SK-N-SH (cell line): ENCODE results near the gene ACSL1. TPM values are rescaled to one million over a fixed set of nuclear protein-coding genes. Genes with fewer than 3 reads are reported as not detected.

Experiments
- CTCF ChIA-PET: fragments of 300-600, 350-600 bp; formaldehyde crosslinking; extraction: SDS; loops from one replicate; lab custom pipeline; 2021; lab: Yijun Ruan, JAX
- POLR2A ChIA-PET: fragments of 350-600 bp; sonication (Branson Sonifier 250); formaldehyde crosslinking; extraction: SDS; loops from one replicate; lab custom pipeline; 2020; ENCODE audit warnings: antibody characterized with exemption, inconsistent platforms; lab: Yijun Ruan, JAX
- DNase-seq: peaks from one replicate; pipeline ENCODE4 v3.0.0; 2012
- H2AFZ ChIP-seq: fragments of 200-600 bp; sonication (generic); 2 replicates; pipeline ENCODE4 v1.8.1; 2016; ENCODE audit warnings: antibody characterized with exemption, mild to moderate bottlenecking, low read depth
- H3F3A ChIP-seq: fragments of 200-600 bp; sonication (generic); replicated peaks from 2 replicates; pipeline ENCODE3; 2016; ENCODE audit warnings: antibody characterized with exemption, mild to moderate bottlenecking; ENCODE audit not compliant: insufficient read depth
- H3K27ac ChIP-seq, 2 experiments: fragments of 200-500 bp in 1 of 2; fragments of 200-600 bp in 1 of 2; sonication (Bioruptor generic) in 1 of 2; sonication (generic), shearing (Covaris generic) in 1 of 2; 2 replicates each; pipeline versions ENCODE4 v1.5.1 to v1.6.1; 2014 to 2016; ENCODE audit warnings: low read depth in 2 of 2, inconsistent platforms in 1 of 2, low read length in 1 of 2, mild to moderate bottlenecking in 1 of 2, mixed read lengths in 1 of 2
- H3K27me3 ChIP-seq: fragments of 200-600 bp; sonication (generic), shearing (Covaris generic); 2 replicates; pipeline ENCODE4 v1.6.1; 2016; ENCODE audit warnings: mixed run types; ENCODE audit not compliant: insufficient read depth
- H3K36me3 ChIP-seq, 2 experiments: fragments of 200-500 bp in 1 of 2; fragments of 200-600 bp in 1 of 2; sonication (Bioruptor generic) in 1 of 2; sonication (generic) in 1 of 2; replicated peaks in 1 of 2; 2 replicates each; pipeline versions ENCODE3 to v1.5.1; 2014 to 2016; ENCODE audit warnings: low read length in 1 of 2, mild to moderate bottlenecking in 1 of 2; ENCODE audit not compliant: insufficient read depth in 2 of 2, control insufficient read depth in 1 of 2
- H3K4me1 ChIP-seq, 2 experiments: fragments of 200-500 bp in 1 of 2; fragments of 200-600 bp in 1 of 2; sonication (Bioruptor generic) in 1 of 2; sonication (generic), shearing (Covaris generic) in 1 of 2; 2 replicates each; pipeline versions ENCODE4 v1.5.1 to v1.6.1; 2014 to 2016; ENCODE audit warnings: low read depth in 1 of 2, low read length in 1 of 2, mixed run types in 1 of 2; ENCODE audit not compliant: insufficient read depth in 2 of 2, control insufficient read depth in 1 of 2
- H3K4me2 ChIP-seq: fragments of 200-600 bp; sonication (generic), shearing (Covaris generic); 2 replicates; pipeline ENCODE4 v1.6.1; 2017; ENCODE audit warnings: mixed run types
- H3K4me3 ChIP-seq, 2 experiments: fragments of 200-500 bp in 1 of 2; fragments of 200-600 bp in 1 of 2; sonication (Bioruptor generic) in 1 of 2; sonication (generic), shearing (Covaris generic) in 1 of 2; 2 replicates each; pipeline versions ENCODE4 v1.5.1 to v1.8.1; 2014 to 2016; ENCODE audit warnings: low read depth in 2 of 2, inconsistent platforms in 1 of 2, low read length in 1 of 2, mild to moderate bottlenecking in 1 of 2, mixed read lengths in 1 of 2, moderate library complexity in 1 of 2
- H3K79me2 ChIP-seq: fragments of 200-600 bp; sonication (generic); 2 replicates; pipeline ENCODE4 v1.8.1; 2017; ENCODE audit warnings: mild to moderate bottlenecking; ENCODE audit not compliant: insufficient read depth
- H3K9ac ChIP-seq: fragments of 200-600 bp; sonication (generic); 2 replicates; pipeline ENCODE4 v1.6.1; 2017; ENCODE audit warnings: mixed run types
- H3K9me2 ChIP-seq: fragments of 200-600 bp; sonication (generic); 2 replicates; pipeline ENCODE4 v1.6.1; 2017; ENCODE audit warnings: mixed run types
- H3K9me3 ChIP-seq: fragments of 200-600 bp; sonication (generic); 2 replicates; pipeline ENCODE4 v1.6.1; 2017; ENCODE audit warnings: mixed run types, mild to moderate bottlenecking, moderate library complexity
- H4K20me1 ChIP-seq: fragments of 200-600 bp; sonication (generic); 2 replicates; pipeline ENCODE4 v1.6.1; 2017; ENCODE audit warnings: mild to moderate bottlenecking, mixed run types; ENCODE audit not compliant: insufficient read depth
- CTCF ChIP-seq: fragments of 200-600 bp; sonication (generic); IDR thresholded peaks from 2 replicates; pipeline ENCODE4 v1.6.1; 2017; ENCODE audit warnings: antibody characterized with exemption, mild to moderate bottlenecking, moderate library complexity
- ELF1 ChIP-seq: IDR thresholded peaks from 2 replicates; pipeline ENCODE4 v1.4.0; 2012
- IRF3 ChIP-seq: fragments of 150-350 bp; IDR thresholded peaks from 2 replicates; pipeline ENCODE4 v1.6.1; 2016; ENCODE audit warnings: mild to moderate bottlenecking, low read depth, low read length
- MEF2A ChIP-seq: IDR thresholded peaks from 2 replicates; pipeline ENCODE4 v1.4.0; 2012; ENCODE audit warnings: low read depth, borderline replicate concordance
- MXI1 ChIP-seq: IDR thresholded peaks from 2 replicates; pipeline ENCODE4 v1.6.1; 2012; ENCODE audit warnings: mild to moderate bottlenecking, low read depth, low read length, improper control_type of control experiment
- PBX3 ChIP-seq: IDR thresholded peaks from 2 replicates; pipeline ENCODE4; 2012
- RAD21 ChIP-seq: IDR thresholded peaks from 2 replicates; pipeline ENCODE4 v1.6.1; 2012; ENCODE audit warnings: mild to moderate bottlenecking, low read length
- RCOR1 ChIP-seq: fragments of 150-350 bp; IDR thresholded peaks from 2 replicates; pipeline ENCODE4 v1.6.1; 2017; ENCODE audit warnings: antibody characterized with exemption, low read length
- RFX5 ChIP-seq: IDR thresholded peaks from 2 replicates; pipeline ENCODE4 v1.6.1; 2012; ENCODE audit warnings: mild to moderate bottlenecking, improper control_type of control experiment, low read length
- SMC3 ChIP-seq: IDR thresholded peaks from 2 replicates; pipeline ENCODE4 v1.6.1; 2012; ENCODE audit warnings: low read depth, low read length, improper control_type of control experiment
- TAF1 ChIP-seq: IDR thresholded peaks from 2 replicates; pipeline ENCODE4 v1.6.1; 2012; ENCODE audit warnings: low read depth, mild to moderate bottlenecking, low read length, moderate library complexity, borderline replicate concordance
- USF1 ChIP-seq: IDR thresholded peaks from 2 replicates; pipeline ENCODE4 v1.4.0; 2012; ENCODE audit warnings: low read depth, borderline replicate concordance
- YY1 ChIP-seq: IDR thresholded peaks from 2 replicates; pipeline ENCODE4 v1.4.0; 2012; ENCODE audit warnings: low read depth, mild to moderate bottlenecking
- ZBTB33 ChIP-seq: IDR thresholded peaks from 2 replicates; pipeline ENCODE4 v1.4.0; 2012; ENCODE audit warnings: low read depth, borderline replicate concordance
- WGBS: methylation state at CpG from one replicate; pipeline ENCODE4 v1.1.6; 2017; ENCODE audit warnings: low lambda C conversion rate; 5-methylcytosine and 5-hydroxymethylcytosine counted together
- polyA plus RNA-seq, 3 experiments: library from polyadenylated mRNA; depleted of rRNA; stranded (reverse); fragments of >200 nt; gene quantifications; 2 replicates each; pipeline ENCODE4 v1.2.3, GENCODE V29; 2012
- TF ChIP-seq, protein P1 (sequence below): fragments of 150-350 bp; IDR thresholded peaks from 2 replicates; pipeline ENCODE4 v1.6.1; 2017; ENCODE audit warnings: antibody characterized with exemption, low read length, low read depth, borderline replicate concordance
- TF ChIP-seq, protein P2 (sequence below): IDR thresholded peaks from 2 replicates; pipeline ENCODE4 v1.4.0; 2012; ENCODE audit warnings: low read depth

Gene ACSL1
- polyA plus RNA-seq, 1 of the 3 experiments (the other 2 are of a cell fraction): 7.9 TPM

- TF ChIP-seq MEF2A (no peak), PBX3 (no peak), YY1 (no peak), RAD21 (peak; percentile 32; the same call in 1 of the 2 replicates), RCOR1 (no peak), TAF1 (no peak), MXI1 (peak; percentile 61; the same call in 1 of the 2 replicates), ELF1 (no peak), RFX5 (no peak), SMC3 (no peak)
- TF ChIP-seq, protein P1, sequence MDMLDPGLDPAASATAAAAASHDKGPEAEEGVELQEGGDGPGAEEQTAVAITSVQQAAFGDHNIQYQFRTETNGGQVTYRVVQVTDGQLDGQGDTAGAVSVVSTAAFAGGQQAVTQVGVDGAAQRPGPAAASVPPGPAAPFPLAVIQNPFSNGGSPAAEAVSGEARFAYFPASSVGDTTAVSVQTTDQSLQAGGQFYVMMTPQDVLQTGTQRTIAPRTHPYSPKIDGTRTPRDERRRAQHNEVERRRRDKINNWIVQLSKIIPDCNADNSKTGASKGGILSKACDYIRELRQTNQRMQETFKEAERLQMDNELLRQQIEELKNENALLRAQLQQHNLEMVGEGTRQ: no peak
Observed at GRCh38 chr4:184815046-184815877, 10.5 kb downstream of the ACSL1 start (continued).

GRCh38 chr4:184814686-184815045 is 11.1 kb downstream of the ACSL1 start:
- Histone ChIP-seq H2AFZ (peak overlapping the region; percentile 76; the same call in 1 of the 2 replicates), H3K9me2 (no peaks in the 10 kb centered on the region), H3K4me1 (peaks cover 14 to 37% of the 10 kb centered on the region in 2 experiments; a peak in 3 of 4 replicates), H3K27ac (peak overlapping the region; percentile 40 to 61), H3K9me3 (no peaks in the 10 kb centered on the region), H3K9ac (peak overlapping the region; percentile 20; the same call in 1 of the 2 replicates), H3K79me2 (peaks cover 4% of the 10 kb centered on the region), H3K4me2 (peak overlapping the region; percentile 61), H3K36me3 (no peaks in the 10 kb centered on the region), H4K20me1 (no peaks in the 10 kb centered on the region; the same call in 1 of the 2 replicates), H3K27me3 (no peaks in the 10 kb centered on the region), H3K4me3 (peak overlapping the region in 1 of 2 experiments; percentile 39; a peak in 3 of 4 replicates), H3F3A (peaks cover 6% of the 10 kb centered on the region)
- TF ChIP-seq RAD21 (no peak), CTCF (no peak), USF1 (no peak), IRF3 (no peak), ZBTB33 (no peak), MEF2A (no peak), PBX3 (no peak)
- TF ChIP-seq, protein P2, sequence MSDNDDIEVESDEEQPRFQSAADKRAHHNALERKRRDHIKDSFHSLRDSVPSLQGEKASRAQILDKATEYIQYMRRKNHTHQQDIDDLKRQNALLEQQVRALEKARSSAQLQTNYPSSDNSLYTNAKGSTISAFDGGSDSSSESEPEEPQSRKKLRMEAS: no peak
- ChIA-PET POLR2A (no interaction called here), CTCF (interaction anchor here (1.5 kb wide), 2 partner anchors 25 to 190 kb away, joined by 3 read pairs; no protein-coding TSS in a partner anchor)
- 39% methylated on average over 5 of the region's 5 CpGs for WGBS
- no peak for DNase-seq
